ENCODE measurements around the gene TAS2R5. TPM values are rescaled to one million over a fixed set of nuclear protein-coding genes. Genes with fewer than 3 reads are reported as not detected.

Gene TAS2R5
- total and polyA plus RNA-seq, 9 donors, result 0.61 to 2.5 (median 1.1) TPM

Other genes with a start within 250 kb of the TAS2R5 start
- gene AGK, start 238.8 kb upstream of the TAS2R5 start, total RNA-seq, result 23.4 TPM
- 10 to 100 TPM; 15.7 to 20.8 (median 18.2) TPM for gene AGK, start 238.8 kb upstream of the TAS2R5 start, polyA plus RNA-seq (ENCODE audit: insufficient read depth in 1 of 8, insufficient read length in 8 of 8, low replicate concordance in 1 of 8)
- gene DENND11, start 88.1 kb upstream of the TAS2R5 start, total RNA-seq, result 8.7 TPM
- gene DENND11, start 88.1 kb upstream of the TAS2R5 start, polyA plus RNA-seq (ENCODE audit: insufficient read depth in 1 of 8, insufficient read length in 8 of 8, low replicate concordance in 1 of 8), result 10 to 100 TPM in 1 of 8 donors, 1 to 10 TPM in 7; 6.3 to 10.1 (median 7.6) TPM
- 0.09 TPM for gene WEE2, start 81.9 kb upstream of the TAS2R5 start, total RNA-seq
- under 1 TPM in 3 of 8 donors, not detected in 5; 0.06 to 0.44 (median 0.12) TPM for gene WEE2, start 81.9 kb upstream of the TAS2R5 start, polyA plus RNA-seq (ENCODE audit: insufficient read depth in 1 of 8, insufficient read length in 8 of 8, low replicate concordance in 1 of 8)
- 134 TPM for gene SSBP1, start 51.9 kb upstream of the TAS2R5 start, total RNA-seq
- 100 to 1,000 TPM in 4 of 8 donors, 10 to 100 TPM in 4; 89.1 to 108 (median 99.8) TPM for gene SSBP1, start 51.9 kb upstream of the TAS2R5 start, polyA plus RNA-seq (ENCODE audit: insufficient read depth in 1 of 8, insufficient read length in 8 of 8, low replicate concordance in 1 of 8)
- 1.5 TPM for gene TAS2R3, start 26.1 kb upstream of the TAS2R5 start, total RNA-seq
- under 1 TPM in 7 of 8 donors, not detected in 1; 0.12 to 0.65 (median 0.36) TPM for gene TAS2R3, start 26.1 kb upstream of the TAS2R5 start, polyA plus RNA-seq (ENCODE audit: insufficient read depth in 1 of 8, insufficient read length in 8 of 8, low replicate concordance in 1 of 8)
- gene TAS2R4, start 13.5 kb upstream of the TAS2R5 start, total RNA-seq, result 1.5 TPM
- gene TAS2R4, start 13.5 kb upstream of the TAS2R5 start, polyA plus RNA-seq (ENCODE audit: insufficient read depth in 1 of 8, insufficient read length in 8 of 8, low replicate concordance in 1 of 8), result 1 to 10 TPM in 2 of 8 donors, under 1 TPM in 6; 0.26 to 2.2 (median 0.83) TPM
- gene PRSS37, start 51.3 kb downstream of the TAS2R5 start, total RNA-seq, result not detected
- gene PRSS37, start 51.3 kb downstream of the TAS2R5 start, polyA plus RNA-seq (ENCODE audit: insufficient read depth in 1 of 8, insufficient read length in 8 of 8, low replicate concordance in 1 of 8), result under 1 TPM in 4 of 8 donors, not detected in 4; 0.10 to 0.19 (median 0.13) TPM
- gene OR9A4, start 126.2 kb downstream of the TAS2R5 start, total RNA-seq, result not detected
- under 1 TPM in 1 of 8 donors, not detected in 7; 0.21 TPM for gene OR9A4, start 126.2 kb downstream of the TAS2R5 start, polyA plus RNA-seq (ENCODE audit: insufficient read depth in 1 of 8, insufficient read length in 8 of 8, low replicate concordance in 1 of 8)
- gene CLEC5A, start 156.8 kb downstream of the TAS2R5 start, total RNA-seq, result 0.13 TPM
- gene CLEC5A, start 156.8 kb downstream of the TAS2R5 start, polyA plus RNA-seq (ENCODE audit: insufficient read depth in 1 of 8, insufficient read length in 8 of 8, low replicate concordance in 1 of 8), result under 1 TPM; 0.19 to 0.32 (median 0.24) TPM
- not detected for gene TAS2R38, start 183.6 kb downstream of the TAS2R5 start, total RNA-seq
- gene TAS2R38, start 183.6 kb downstream of the TAS2R5 start, polyA plus RNA-seq (ENCODE audit: insufficient read depth in 1 of 8, insufficient read length in 8 of 8, low replicate concordance in 1 of 8), result under 1 TPM in 4 of 8 donors, not detected in 4; 0.11 to 0.38 (median 0.21) TPM
- gene MGAM, start 205.7 kb downstream of the TAS2R5 start, total RNA-seq, result 0.13 TPM
- gene MGAM, start 205.7 kb downstream of the TAS2R5 start, polyA plus RNA-seq (ENCODE audit: insufficient read depth in 1 of 8, insufficient read length in 8 of 8, low replicate concordance in 1 of 8), result under 1 TPM; 0.15 to 0.57 (median 0.33) TPM

Data from muscle of leg (tissue), 9 donors.